HEK293 (cell line): ENCODE measurements around the gene KSR1.

ENCODE experiments used
- ZNF175 ChIP-seq: fragments of 450-650 bp; formaldehyde crosslinking; IDR thresholded peaks from 2 replicates; pipeline ENCODE4 v1.5.1; 2016; ENCODE audit warnings: missing biosample characterization, missing genetic modification characterization
- ZNF777 ChIP-seq: fragments of 450-650 bp; formaldehyde crosslinking; IDR thresholded peaks from 2 replicates; pipeline ENCODE4 v1.5.1; 2017; ENCODE audit warnings: missing biosample characterization, missing genetic modification characterization, borderline replicate concordance
- TF ChIP-seq, protein P1 (sequence below): fragments of 450-650 bp; formaldehyde crosslinking; IDR thresholded peaks from 2 replicates; pipeline ENCODE4 v1.5.1; 2016; ENCODE audit warnings: missing biosample characterization, missing genetic modification characterization
- TF ChIP-seq, protein P2 (sequence below): fragments of 450-650 bp; formaldehyde crosslinking; IDR thresholded peaks from 2 replicates; pipeline ENCODE4 v1.5.1; 2016; ENCODE audit warnings: missing biosample characterization, missing genetic modification characterization
- TF ChIP-seq, protein P3 (sequence below): fragments of 450-650 bp; formaldehyde crosslinking; IDR thresholded peaks from 2 replicates; pipeline ENCODE4 v1.5.1; 2016; ENCODE audit warnings: missing biosample characterization, missing genetic modification characterization
- TF ChIP-seq, protein P4 (sequence below): fragments of 450-650 bp; formaldehyde crosslinking; IDR thresholded peaks from 2 replicates; pipeline ENCODE4 v1.5.1; 2016; ENCODE audit warnings: missing biosample characterization, missing genetic modification characterization

DNA sequence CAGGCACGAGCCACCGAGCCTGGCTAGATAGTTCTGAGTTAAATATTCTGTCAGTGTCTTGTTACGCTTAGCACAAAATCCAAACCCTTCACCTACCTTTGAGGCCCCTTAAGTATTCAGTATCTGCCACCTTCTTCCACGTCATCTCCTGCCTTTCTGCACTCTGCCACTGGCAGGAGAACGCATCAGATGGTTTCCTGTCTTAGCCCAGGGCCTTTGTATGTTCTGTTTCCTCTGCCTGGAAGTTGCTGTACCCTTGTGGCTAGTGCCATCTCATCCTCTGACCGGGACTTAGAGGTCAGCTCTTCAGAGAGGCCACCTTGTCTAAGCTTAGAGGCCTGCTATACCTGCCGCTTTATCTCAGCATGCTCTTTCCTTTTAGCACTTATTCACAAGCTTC lies 107.3 kb downstream of the KSR1 start:
- TF ChIP-seq, protein P1, sequence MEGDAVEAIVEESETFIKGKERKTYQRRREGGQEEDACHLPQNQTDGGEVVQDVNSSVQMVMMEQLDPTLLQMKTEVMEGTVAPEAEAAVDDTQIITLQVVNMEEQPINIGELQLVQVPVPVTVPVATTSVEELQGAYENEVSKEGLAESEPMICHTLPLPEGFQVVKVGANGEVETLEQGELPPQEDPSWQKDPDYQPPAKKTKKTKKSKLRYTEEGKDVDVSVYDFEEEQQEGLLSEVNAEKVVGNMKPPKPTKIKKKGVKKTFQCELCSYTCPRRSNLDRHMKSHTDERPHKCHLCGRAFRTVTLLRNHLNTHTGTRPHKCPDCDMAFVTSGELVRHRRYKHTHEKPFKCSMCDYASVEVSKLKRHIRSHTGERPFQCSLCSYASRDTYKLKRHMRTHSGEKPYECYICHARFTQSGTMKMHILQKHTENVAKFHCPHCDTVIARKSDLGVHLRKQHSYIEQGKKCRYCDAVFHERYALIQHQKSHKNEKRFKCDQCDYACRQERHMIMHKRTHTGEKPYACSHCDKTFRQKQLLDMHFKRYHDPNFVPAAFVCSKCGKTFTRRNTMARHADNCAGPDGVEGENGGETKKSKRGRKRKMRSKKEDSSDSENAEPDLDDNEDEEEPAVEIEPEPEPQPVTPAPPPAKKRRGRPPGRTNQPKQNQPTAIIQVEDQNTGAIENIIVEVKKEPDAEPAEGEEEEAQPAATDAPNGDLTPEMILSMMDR (tag by site-specific recombination) = no peak
- TF ChIP-seq ZNF175 (tag by site-specific recombination) = no peak
- no peak for TF ChIP-seq ZNF777 (tag by site-specific recombination)
- TF ChIP-seq, protein P2, sequence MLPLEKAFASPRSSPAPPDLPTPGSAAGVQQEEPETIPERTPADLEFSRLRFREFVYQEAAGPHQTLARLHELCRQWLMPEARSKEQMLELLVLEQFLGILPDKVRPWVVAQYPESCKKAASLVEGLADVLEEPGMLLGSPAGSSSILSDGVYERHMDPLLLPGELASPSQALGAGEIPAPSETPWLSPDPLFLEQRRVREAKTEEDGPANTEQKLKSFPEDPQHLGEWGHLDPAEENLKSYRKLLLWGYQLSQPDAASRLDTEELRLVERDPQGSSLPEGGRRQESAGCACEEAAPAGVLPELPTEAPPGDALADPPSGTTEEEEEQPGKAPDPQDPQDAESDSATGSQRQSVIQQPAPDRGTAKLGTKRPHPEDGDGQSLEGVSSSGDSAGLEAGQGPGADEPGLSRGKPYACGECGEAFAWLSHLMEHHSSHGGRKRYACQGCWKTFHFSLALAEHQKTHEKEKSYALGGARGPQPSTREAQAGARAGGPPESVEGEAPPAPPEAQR (tag by site-specific recombination) = no peak
- TF ChIP-seq, protein P3, sequence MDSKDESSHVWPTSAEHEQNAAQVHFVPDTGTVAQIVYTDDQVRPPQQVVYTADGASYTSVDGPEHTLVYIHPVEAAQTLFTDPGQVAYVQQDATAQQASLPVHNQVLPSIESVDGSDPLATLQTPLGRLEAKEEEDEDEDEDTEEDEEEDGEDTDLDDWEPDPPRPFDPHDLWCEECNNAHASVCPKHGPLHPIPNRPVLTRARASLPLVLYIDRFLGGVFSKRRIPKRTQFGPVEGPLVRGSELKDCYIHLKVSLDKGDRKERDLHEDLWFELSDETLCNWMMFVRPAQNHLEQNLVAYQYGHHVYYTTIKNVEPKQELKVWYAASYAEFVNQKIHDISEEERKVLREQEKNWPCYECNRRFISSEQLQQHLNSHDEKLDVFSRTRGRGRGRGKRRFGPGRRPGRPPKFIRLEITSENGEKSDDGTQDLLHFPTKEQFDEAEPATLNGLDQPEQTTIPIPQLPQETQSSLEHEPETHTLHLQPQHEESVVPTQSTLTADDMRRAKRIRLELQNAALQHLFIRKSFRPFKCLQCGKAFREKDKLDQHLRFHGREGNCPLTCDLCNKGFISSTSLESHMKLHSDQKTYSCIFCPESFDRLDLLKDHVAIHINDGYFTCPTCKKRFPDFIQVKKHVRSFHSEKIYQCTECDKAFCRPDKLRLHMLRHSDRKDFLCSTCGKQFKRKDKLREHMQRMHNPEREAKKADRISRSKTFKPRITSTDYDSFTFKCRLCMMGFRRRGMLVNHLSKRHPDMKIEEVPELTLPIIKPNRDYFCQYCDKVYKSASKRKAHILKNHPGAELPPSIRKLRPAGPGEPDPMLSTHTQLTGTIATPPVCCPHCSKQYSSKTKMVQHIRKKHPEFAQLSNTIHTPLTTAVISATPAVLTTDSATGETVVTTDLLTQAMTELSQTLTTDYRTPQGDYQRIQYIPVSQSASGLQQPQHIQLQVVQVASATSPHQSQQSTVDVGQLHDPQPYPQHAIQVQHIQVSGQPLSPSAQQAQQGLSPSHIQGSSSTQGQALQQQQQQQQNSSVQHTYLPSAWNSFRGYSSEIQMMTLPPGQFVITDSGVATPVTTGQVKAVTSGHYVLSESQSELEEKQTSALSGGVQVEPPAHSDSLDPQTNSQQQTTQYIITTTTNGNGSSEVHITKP = no peak
- TF ChIP-seq, protein P4, sequence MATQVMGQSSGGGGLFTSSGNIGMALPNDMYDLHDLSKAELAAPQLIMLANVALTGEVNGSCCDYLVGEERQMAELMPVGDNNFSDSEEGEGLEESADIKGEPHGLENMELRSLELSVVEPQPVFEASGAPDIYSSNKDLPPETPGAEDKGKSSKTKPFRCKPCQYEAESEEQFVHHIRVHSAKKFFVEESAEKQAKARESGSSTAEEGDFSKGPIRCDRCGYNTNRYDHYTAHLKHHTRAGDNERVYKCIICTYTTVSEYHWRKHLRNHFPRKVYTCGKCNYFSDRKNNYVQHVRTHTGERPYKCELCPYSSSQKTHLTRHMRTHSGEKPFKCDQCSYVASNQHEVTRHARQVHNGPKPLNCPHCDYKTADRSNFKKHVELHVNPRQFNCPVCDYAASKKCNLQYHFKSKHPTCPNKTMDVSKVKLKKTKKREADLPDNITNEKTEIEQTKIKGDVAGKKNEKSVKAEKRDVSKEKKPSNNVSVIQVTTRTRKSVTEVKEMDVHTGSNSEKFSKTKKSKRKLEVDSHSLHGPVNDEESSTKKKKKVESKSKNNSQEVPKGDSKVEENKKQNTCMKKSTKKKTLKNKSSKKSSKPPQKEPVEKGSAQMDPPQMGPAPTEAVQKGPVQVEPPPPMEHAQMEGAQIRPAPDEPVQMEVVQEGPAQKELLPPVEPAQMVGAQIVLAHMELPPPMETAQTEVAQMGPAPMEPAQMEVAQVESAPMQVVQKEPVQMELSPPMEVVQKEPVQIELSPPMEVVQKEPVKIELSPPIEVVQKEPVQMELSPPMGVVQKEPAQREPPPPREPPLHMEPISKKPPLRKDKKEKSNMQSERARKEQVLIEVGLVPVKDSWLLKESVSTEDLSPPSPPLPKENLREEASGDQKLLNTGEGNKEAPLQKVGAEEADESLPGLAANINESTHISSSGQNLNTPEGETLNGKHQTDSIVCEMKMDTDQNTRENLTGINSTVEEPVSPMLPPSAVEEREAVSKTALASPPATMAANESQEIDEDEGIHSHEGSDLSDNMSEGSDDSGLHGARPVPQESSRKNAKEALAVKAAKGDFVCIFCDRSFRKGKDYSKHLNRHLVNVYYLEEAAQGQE (tag by site-specific recombination) = no peak
